Measurements from ENCODE around the gene BRD1. TPM values are rescaled to one million over a fixed set of nuclear protein-coding genes. Genes with fewer than 3 reads are reported as not detected.

Gene BRD1
- total RNA-seq, 1 donor from 2014 or later = 32.5 TPM

GRCh38 chr22:49779853-49780697 is 47.6 kb downstream of the BRD1 start:
- H3K27ac ChIP-seq = no peak overlapping the region
- intact Hi-C loops (cut with DNase I) = loop anchor here (10.0 kb wide), 1 partner anchor 245 kb away; no protein-coding TSS in a partner anchor

GRCh38 chr22:49779211-49779610 is 48.5 kb downstream of the BRD1 start:
- TF ChIP-seq, protein P1, sequence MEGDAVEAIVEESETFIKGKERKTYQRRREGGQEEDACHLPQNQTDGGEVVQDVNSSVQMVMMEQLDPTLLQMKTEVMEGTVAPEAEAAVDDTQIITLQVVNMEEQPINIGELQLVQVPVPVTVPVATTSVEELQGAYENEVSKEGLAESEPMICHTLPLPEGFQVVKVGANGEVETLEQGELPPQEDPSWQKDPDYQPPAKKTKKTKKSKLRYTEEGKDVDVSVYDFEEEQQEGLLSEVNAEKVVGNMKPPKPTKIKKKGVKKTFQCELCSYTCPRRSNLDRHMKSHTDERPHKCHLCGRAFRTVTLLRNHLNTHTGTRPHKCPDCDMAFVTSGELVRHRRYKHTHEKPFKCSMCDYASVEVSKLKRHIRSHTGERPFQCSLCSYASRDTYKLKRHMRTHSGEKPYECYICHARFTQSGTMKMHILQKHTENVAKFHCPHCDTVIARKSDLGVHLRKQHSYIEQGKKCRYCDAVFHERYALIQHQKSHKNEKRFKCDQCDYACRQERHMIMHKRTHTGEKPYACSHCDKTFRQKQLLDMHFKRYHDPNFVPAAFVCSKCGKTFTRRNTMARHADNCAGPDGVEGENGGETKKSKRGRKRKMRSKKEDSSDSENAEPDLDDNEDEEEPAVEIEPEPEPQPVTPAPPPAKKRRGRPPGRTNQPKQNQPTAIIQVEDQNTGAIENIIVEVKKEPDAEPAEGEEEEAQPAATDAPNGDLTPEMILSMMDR (IDR thresholded peaks at IDR 0.05) = no peak
- Histone ChIP-seq H3K9me3 (no peaks in the 10 kb centered on the region), H3K36me3 (peaks cover 53 to 62% of the 10 kb centered on the region in 2 donors), H3K4me1 (no peaks in the 10 kb centered on the region), H3K27ac (no peak overlapping the region), H3K4me3 (no peak overlapping the region), H3K27me3 (no peaks in the 10 kb centered on the region)
- intact Hi-C loops (cut with DNase I) = loop anchor here (10.0 kb wide), 1 partner anchor 246 kb away; no protein-coding TSS in a partner anchor
- DNase-seq (ENCODE audit: low spot score in 2 of 2) = no peak

More at GRCh38 chr22:49779853-49780697, 47.6 kb downstream of the BRD1 start:
- Histone ChIP-seq H3K4me3 (no peak overlapping the region), H3K9me3 (no peaks in the 10 kb centered on the region), H3K4me1 (no peaks in the 10 kb centered on the region), H3K36me3 (peaks cover 51 to 62% of the 10 kb centered on the region in 2 donors), H3K27me3 (no peaks in the 10 kb centered on the region)
- TF ChIP-seq, protein P1 (IDR thresholded peaks at IDR 0.05) = no peak
- no peak for DNase-seq (ENCODE audit: low spot score in 2 of 2)

DNA sequence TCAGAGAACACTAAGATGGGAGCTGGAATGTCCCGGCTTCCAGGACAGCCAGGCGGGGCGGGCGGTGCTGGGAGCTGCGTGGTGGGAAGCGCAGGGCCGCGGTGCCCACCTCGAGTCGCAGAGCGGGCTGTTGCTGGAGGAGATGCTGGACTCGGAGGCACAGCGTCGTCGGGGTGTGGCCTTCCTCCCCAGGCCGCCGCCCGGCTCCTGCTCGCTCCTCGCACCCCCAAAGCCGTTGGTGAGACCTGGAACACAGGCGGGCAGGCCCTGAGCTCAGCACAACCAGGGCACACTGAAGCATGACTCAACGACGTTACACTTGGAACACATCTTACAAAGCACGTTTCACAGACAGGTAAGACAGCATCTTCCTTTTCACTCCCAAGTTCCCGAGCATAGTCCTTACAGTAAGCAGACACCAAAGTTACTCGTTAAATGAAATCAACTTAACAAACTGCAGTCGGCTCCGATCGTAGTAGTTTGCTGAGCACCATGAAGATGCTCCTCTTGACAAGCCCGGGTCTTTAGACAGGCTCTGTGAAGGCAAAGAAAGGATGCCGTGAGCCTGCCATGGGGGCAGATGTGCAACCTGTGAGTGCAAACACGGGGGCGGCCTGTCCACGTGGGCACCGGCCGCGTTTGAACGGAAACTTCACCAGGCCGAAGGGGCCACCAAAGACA is 50.0 kb downstream of the BRD1 start:
- no peak for DNase-seq (ENCODE audit: low spot score in 2 of 2)
- no peaks in the 10 kb centered on the region for H3K4me1 ChIP-seq
- H3K4me3 ChIP-seq = no peak overlapping the region
- intact Hi-C loops (cut with DNase I) = loop anchor here (10.0 kb wide), 1 partner anchor 247 kb away; no protein-coding TSS in a partner anchor
- H3K27me3 ChIP-seq = no peaks in the 10 kb centered on the region
- TF ChIP-seq, protein P1 (IDR thresholded peaks at IDR 0.05) = no peak
- H3K27ac ChIP-seq = no peak overlapping the region
- peaks cover 47 to 62% of the 10 kb centered on the region in 2 donors for H3K36me3 ChIP-seq
- H3K9me3 ChIP-seq = no peaks in the 10 kb centered on the region

DNA sequence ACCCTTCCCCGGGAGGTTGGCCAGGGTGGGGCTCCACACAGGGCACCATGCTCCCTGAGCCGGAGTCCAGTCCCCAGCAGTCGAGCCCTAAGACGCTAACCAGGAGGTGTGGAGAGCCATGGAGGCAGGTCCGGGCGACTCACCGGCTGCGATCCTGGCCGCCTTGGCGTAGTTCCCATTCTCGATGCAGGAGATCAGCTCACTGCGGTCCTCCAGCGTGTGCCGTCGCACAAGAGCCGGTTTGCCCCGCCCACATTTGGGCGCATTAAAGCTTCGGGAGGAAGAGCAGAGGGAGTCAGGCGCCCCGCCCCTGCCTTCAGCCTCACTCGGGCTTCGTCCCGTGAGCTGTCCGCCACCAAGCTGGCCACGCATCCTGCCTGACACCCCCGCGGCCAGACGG is 50.8 kb downstream of the BRD1 start:
- Histone ChIP-seq H3K36me3 (peaks cover 47 to 65% of the 10 kb centered on the region in 2 donors), H3K9me3 (no peaks in the 10 kb centered on the region), H3K27ac (no peak overlapping the region), H3K27me3 (no peaks in the 10 kb centered on the region), H3K4me3 (no peak overlapping the region), H3K4me1 (no peaks in the 10 kb centered on the region)
- intact Hi-C loops (cut with DNase I) = loop anchor here (10.0 kb wide), 1 partner anchor 248 kb away; no protein-coding TSS in a partner anchor
- TF ChIP-seq, protein P1 (IDR thresholded peaks at IDR 0.05) = no peak
- DNase-seq (ENCODE audit: low spot score in 2 of 2) = no peak

DNA sequence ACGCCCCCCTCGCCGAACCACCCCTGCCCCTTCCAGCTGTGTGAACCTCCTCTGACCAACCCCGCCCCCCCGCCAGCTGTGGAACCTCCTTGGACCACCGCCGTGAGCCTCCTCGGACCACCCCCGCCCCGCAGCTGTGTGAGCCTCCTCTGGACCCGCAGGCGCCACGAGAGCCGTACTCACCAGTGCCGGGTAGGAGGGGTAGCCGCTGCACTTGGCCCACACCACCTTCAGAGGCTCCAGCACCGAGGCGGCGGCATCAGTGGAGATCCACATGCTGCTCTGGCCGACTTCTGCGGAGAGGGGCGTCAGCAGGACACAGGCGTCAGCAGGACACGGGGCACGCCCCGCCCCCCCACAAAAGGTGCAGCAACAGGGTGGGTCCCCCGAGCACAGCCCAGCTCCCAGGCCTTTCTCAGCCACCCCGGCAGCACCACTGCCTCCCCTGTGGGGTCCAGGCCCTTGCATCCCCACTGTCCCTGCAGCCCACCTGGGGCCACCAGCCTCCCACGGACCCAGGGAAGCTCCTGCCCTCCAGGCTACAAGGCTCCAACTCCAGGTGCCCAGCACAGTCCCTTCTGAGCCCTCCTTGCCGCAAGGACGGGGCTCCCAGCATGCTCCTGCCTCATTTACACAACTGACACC is 51.7 kb downstream of the BRD1 start:
- no peak for DNase-seq (ENCODE audit: low spot score in 2 of 2)
- no peaks in the 10 kb centered on the region for H3K4me1 ChIP-seq
- H3K4me3 ChIP-seq = no peak overlapping the region
- intact Hi-C loops (cut with DNase I) = loop anchor here (10.0 kb wide), 1 partner anchor 249 kb away; no protein-coding TSS in a partner anchor
- H3K27ac ChIP-seq = no peak overlapping the region
- H3K9me3 ChIP-seq = no peaks in the 10 kb centered on the region
- no peaks in the 10 kb centered on the region for H3K27me3 ChIP-seq
- peaks cover 47 to 60% of the 10 kb centered on the region in 2 donors for H3K36me3 ChIP-seq
- TF ChIP-seq, protein P1 (IDR thresholded peaks at IDR 0.05) = no peak

Data from ascending aorta (tissue), 2 donors.